SK-N-SH treated with all-trans-retinoic acid at 6 μM for 48 hours (cell line): Measurements from ENCODE around the gene KCNK5.

Source experiments
- ARNTL ChIP-seq: fragments of 450-650 bp; formaldehyde crosslinking; IDR thresholded peaks from 2 replicates; pipeline ENCODE4 v1.5.0; 2020; ENCODE audit warnings: low read depth, mild to moderate bottlenecking, moderate library complexity, borderline replicate concordance
- ISL1 ChIP-seq: fragments of 250-450 bp; sonication (Bioruptor Pico); IDR thresholded peaks from 2 replicates; pipeline ENCODE4 v2.1.2; 2022; ENCODE audit warnings: mild to moderate bottlenecking, moderate library complexity
- PATZ1 ChIP-seq: fragments of 250-450 bp; sonication (Bioruptor Pico); IDR thresholded peaks from 2 replicates; pipeline ENCODE4 v1.8.0; 2020; ENCODE audit warnings: mild to moderate bottlenecking, moderate library complexity, borderline replicate concordance
- RARB ChIP-seq: fragments of 250-450 bp; sonication (Bioruptor Pico); IDR thresholded peaks from 2 replicates; pipeline ENCODE4 v1.8.0; 2021; ENCODE audit warnings: mild to moderate bottlenecking, moderate library complexity
- SNAI2 ChIP-seq: fragments of 250-450 bp; sonication (Bioruptor Pico); IDR thresholded peaks from 2 replicates; pipeline ENCODE4 v1.5.0; 2020; ENCODE audit warnings: mild to moderate bottlenecking, moderate library complexity
- ZFP3 ChIP-seq: fragments of 250-450 bp; sonication (Bioruptor Pico); IDR thresholded peaks from 2 replicates; pipeline ENCODE4 v1.5.0; 2020; ENCODE audit warnings: mild to moderate bottlenecking, moderate library complexity
- ZNF70 ChIP-seq: fragments of 450-650 bp; formaldehyde crosslinking; IDR thresholded peaks from 2 replicates; pipeline ENCODE4 v1.5.0; 2020; ENCODE audit warnings: mild to moderate bottlenecking, moderate library complexity
- TF ChIP-seq, protein P1 (sequence below): fragments of 250-450 bp; sonication (Bioruptor Pico); IDR thresholded peaks from 2 replicates; pipeline ENCODE4 v1.5.1; 2020; ENCODE audit warnings: low read depth, mild to moderate bottlenecking, moderate library complexity
- TF ChIP-seq, protein P2 (sequence below): fragments of 250-450 bp; sonication (Bioruptor Pico); IDR thresholded peaks from 2 replicates; pipeline ENCODE4 v1.8.0; 2021; ENCODE audit warnings: low read depth, mild to moderate bottlenecking, moderate library complexity, borderline replicate concordance
- TF ChIP-seq, protein P3 (sequence below): fragments of 250-450 bp; sonication (Bioruptor Pico); IDR thresholded peaks from 2 replicates; pipeline ENCODE4 v1.5.0; 2020; ENCODE audit warnings: mild to moderate bottlenecking, moderate library complexity
- TF ChIP-seq, protein P4 (sequence below): fragments of 250-450 bp; sonication (Bioruptor Pico); IDR thresholded peaks from 2 replicates; pipeline ENCODE4 v1.5.1; 2021; ENCODE audit warnings: mild to moderate bottlenecking, moderate library complexity

DNA sequence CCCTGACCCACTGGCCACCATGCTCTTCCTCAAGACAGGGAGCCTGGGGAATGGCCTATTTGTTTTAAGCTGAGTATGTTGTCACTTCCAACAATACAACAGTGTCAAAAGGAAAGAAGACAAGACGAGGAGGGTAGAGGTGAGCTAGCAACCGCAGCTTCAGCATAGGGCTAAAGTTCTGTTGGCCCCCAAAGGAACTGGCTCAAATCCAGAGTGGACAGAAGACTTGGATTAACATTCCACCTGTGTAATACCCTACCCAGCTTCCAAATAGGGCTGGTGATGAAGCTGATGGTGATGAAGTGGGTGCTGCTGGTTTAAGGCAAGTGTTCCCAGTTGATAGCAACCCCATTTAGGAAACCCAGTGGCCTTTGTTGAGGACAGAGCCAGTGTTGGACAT is 31.7 kb upstream of the KCNK5 start:
- TF ChIP-seq SNAI2 (no peak), ARNTL (CRISPR knock-in tag) (no peak), PATZ1 (CRISPR knock-in tag) (no peak), ZNF70 (no peak), RARB (CRISPR knock-in tag) (no peak), ZFP3 (no peak), ISL1 (CRISPR knock-in tag) (no peak)
- TF ChIP-seq, protein P1, sequence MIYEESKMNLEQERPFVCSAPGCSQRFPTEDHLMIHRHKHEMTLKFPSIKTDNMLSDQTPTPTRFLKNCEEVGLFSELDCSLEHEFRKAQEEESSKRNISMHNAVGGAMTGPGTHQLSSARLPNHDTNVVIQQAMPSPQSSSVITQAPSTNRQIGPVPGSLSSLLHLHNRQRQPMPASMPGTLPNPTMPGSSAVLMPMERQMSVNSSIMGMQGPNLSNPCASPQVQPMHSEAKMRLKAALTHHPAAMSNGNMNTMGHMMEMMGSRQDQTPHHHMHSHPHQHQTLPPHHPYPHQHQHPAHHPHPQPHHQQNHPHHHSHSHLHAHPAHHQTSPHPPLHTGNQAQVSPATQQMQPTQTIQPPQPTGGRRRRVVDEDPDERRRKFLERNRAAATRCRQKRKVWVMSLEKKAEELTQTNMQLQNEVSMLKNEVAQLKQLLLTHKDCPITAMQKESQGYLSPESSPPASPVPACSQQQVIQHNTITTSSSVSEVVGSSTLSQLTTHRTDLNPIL (CRISPR knock-in tag), result no peak
- TF ChIP-seq, protein P2, sequence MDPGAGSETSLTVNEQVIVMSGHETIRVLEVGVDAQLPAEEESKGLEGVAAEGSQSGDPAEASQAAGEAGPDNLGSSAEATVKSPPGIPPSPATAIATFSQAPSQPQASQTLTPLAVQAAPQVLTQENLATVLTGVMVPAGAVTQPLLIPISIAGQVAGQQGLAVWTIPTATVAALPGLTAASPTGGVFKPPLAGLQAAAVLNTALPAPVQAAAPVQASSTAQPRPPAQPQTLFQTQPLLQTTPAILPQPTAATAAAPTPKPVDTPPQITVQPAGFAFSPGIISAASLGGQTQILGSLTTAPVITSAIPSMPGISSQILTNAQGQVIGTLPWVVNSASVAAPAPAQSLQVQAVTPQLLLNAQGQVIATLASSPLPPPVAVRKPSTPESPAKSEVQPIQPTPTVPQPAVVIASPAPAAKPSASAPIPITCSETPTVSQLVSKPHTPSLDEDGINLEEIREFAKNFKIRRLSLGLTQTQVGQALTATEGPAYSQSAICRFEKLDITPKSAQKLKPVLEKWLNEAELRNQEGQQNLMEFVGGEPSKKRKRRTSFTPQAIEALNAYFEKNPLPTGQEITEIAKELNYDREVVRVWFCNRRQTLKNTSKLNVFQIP (CRISPR knock-in tag), result no peak
- TF ChIP-seq, protein P3, sequence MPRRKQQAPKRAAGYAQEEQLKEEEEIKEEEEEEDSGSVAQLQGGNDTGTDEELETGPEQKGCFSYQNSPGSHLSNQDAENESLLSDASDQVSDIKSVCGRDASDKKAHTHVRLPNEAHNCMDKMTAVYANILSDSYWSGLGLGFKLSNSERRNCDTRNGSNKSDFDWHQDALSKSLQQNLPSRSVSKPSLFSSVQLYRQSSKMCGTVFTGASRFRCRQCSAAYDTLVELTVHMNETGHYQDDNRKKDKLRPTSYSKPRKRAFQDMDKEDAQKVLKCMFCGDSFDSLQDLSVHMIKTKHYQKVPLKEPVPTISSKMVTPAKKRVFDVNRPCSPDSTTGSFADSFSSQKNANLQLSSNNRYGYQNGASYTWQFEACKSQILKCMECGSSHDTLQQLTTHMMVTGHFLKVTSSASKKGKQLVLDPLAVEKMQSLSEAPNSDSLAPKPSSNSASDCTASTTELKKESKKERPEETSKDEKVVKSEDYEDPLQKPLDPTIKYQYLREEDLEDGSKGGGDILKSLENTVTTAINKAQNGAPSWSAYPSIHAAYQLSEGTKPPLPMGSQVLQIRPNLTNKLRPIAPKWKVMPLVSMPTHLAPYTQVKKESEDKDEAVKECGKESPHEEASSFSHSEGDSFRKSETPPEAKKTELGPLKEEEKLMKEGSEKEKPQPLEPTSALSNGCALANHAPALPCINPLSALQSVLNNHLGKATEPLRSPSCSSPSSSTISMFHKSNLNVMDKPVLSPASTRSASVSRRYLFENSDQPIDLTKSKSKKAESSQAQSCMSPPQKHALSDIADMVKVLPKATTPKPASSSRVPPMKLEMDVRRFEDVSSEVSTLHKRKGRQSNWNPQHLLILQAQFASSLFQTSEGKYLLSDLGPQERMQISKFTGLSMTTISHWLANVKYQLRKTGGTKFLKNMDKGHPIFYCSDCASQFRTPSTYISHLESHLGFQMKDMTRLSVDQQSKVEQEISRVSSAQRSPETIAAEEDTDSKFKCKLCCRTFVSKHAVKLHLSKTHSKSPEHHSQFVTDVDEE (CRISPR knock-in tag), result no peak
- TF ChIP-seq, protein P4, sequence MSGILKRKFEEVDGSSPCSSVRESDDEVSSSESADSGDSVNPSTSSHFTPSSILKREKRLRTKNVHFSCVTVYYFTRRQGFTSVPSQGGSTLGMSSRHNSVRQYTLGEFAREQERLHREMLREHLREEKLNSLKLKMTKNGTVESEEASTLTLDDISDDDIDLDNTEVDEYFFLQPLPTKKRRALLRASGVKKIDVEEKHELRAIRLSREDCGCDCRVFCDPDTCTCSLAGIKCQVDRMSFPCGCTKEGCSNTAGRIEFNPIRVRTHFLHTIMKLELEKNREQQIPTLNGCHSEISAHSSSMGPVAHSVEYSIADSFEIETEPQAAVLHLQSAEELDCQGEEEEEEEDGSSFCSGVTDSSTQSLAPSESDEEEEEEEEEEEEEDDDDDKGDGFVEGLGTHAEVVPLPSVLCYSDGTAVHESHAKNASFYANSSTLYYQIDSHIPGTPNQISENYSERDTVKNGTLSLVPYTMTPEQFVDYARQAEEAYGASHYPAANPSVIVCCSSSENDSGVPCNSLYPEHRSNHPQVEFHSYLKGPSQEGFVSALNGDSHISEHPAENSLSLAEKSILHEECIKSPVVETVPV (CRISPR knock-in tag), result no peak
